ENCODE data around the gene TMEM54.

Gene TMEM54

DNA sequence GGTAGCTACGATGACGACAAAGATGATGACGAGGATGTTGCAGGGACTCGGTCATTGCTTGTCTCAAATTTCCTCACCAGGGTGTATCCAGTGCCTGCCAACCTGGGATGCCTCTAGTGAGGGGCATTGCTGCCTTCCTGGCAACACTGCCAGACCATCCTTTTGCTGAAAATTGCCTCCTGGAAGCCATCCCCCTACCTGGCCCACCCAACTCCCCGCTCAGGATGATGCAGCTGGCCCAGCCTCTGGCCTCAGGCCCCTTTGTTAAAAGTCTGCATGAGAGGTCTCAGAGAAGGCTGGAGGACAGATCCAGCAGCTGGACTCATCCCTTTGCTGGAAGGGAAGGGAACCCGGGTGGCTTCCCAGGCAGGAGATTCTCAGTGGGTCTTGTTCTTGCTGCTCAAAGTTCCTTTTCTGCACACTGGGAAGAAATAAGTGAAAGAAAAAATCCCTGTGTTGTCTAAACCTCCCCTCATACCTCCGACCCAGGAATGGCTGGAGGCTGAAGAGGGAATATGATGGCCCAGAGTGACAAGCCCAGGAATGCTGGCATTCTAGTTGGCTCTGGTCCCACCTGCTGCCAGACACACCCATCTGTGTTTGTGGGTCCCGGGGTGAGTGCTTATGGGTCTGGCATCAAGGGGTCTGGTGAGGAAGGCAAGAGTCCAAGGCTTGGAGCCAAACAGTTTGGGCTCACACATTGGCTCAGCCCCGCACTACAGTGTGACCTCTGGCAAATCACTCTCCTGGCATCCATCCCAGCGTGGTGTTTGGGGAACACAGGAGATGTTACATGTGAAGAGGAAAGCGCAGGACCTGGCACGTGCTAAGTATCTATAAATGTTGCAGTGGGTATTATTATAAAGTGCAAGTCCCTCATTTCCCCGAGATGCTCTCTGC lies 23.7 kb downstream of the TMEM54 start:
- DNase-seq, result no peak

DNA sequence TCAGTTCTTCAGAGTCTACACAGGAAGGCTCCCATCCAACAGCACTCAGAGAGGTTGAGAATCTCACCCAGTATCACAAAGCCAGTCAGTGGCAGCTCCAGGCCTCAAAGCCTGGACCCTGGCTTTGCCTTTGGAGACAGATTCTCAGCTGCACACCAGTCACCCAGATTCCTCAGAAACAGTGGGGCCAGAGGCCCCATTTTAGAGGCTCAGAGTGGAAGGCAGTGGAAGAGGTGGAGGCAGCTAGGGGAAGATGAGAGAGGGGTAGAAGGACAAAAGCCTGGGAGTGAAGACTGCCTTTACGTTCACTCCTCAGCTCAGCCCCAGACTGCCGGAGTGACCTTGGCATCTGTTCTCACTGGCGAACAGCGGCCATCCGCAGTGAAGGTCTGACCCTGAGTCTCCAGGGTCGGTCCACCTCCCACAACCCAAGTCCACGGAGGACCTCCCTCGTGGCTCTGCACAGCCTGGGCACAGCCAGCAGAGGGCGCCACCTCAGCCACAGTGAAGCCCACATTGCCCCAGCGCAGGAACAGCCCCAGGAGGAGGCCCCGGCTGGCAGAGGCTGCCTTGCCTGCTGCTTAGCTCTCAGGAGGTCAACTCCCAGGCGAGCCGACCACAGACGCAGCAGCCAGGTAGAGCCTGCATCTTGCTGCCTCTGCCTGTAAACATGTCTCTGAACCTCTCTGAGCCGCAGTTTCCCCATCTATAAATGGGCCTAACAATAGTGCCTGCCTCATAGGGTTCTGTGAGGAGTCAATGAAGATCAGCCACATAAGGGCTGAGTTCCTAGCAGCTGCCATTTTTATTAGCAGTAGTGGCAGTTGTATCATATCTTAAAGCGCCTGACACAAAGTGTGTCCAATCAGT lies 24.6 kb downstream of the TMEM54 start:
- peak; percentile 46 to 56 for DNase-seq

DNA sequence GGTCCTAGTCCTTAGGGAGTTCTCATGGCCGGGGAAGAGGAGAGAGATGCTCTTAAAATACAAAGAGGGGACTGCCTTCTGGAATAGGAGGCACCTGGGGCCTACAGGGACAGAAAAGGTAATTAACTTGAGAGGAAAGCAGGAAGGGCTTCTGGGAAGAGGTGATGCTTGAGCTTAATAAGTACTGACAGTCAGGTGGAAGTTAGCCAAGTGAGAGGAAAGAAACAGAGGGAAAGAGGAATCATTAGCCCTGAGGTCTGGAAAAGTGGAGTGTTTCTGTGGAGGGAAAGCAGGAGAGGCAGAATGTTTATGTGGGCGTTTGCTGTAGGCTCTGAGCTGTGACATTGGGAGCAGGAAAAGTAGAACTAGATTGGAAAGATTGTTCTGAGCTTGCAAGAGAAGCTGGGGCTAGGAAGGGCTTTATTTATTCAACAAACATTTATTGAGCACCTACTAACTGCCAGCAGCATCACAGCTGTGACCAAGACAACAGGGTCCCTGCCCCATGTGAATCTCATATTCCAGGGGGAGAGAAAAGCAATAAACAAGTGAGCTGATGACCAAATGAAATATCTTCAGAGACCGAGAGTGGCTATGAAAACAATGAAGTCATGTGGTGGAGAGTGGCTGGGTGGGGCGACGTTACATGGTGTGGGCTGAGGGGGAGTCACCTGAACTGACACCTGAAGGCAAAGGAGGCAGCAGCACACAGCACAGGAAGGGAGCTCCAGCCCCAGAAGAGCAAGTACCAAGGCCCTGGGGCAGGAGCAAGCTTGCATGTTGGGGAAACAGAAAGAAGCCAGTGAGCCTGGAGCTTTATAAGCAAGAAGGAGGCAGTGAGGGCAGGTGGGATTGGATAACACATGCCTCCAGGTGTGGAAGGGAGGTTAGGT lies 26.1 kb downstream of the TMEM54 start:
- DNase-seq, result no peak

DNA sequence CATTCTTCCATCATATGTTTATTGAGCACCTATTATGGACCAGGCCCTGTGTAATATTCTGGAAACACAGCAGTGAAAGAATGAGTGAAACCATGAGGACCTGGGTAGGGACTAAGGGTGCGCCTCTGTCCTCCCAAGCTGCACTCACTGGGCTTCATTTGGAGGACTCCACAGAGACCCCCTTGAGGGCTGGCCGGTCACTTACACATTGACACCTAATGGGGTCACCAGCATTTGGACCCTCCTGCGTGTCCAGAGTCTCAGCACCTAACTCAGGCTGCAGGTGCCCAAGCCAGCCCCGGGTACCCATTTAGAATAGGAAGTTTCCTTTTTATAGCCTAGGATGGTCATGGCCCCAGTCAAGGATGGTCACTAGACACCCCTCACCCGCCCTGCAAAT lies 27.7 kb downstream of the TMEM54 start:
- no peak for DNase-seq

DNA sequence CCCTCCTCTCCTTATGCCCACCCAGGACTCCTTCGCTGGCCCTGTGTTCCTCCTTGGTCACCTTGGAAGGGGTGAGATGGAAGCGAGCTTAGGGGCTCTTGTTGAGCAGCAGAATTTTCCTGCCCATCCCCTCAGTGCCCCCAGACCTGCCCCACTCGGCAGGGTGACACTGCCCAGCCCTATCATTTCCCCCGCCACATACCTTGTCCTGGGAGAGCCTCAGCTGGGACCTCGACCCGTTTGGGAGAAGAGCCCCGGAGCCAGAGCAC lies 29.1 kb downstream of the TMEM54 start:
- DNase-seq, result no peak

DNA sequence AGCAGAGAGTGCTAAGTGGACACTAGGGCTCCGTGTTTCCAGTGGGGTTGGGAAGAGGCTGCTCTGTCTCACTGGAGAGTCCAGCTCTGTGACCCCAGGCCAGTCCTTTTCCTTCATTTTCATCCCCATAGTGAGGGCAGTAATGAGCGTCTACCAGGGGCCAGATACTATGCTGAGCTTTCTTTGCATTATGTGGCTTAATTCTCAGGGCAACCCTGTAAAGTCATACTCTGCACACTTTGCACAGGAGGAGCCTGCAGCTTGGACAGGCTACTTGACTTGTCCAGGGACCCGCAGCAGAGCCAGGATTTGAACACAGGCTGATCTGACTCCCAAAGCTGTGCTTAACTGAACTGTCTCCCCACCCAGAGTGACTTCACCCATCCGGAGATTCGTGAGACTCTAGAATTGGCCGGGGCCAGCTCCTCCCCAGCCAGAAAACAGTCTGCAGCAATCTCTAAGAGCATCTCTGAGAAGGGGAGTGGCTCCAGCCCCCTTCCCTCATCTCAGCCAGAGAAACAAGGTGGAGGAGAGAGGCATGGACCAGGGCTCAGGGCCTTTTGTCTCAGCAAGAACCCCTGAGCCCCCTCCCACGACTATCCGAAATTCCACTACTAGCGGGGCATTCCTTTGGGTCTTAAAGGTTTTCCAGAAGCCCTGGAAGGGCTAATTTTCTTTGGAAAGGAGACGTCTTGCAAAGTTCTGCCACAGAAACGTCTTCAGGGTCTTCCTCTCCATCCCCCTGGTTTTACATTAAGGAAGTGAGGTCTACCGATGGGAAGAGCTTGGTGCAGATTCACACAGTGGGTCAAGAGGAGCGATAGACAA lies 29.6 kb downstream of the TMEM54 start:
- DNase-seq, result no peak

DNA sequence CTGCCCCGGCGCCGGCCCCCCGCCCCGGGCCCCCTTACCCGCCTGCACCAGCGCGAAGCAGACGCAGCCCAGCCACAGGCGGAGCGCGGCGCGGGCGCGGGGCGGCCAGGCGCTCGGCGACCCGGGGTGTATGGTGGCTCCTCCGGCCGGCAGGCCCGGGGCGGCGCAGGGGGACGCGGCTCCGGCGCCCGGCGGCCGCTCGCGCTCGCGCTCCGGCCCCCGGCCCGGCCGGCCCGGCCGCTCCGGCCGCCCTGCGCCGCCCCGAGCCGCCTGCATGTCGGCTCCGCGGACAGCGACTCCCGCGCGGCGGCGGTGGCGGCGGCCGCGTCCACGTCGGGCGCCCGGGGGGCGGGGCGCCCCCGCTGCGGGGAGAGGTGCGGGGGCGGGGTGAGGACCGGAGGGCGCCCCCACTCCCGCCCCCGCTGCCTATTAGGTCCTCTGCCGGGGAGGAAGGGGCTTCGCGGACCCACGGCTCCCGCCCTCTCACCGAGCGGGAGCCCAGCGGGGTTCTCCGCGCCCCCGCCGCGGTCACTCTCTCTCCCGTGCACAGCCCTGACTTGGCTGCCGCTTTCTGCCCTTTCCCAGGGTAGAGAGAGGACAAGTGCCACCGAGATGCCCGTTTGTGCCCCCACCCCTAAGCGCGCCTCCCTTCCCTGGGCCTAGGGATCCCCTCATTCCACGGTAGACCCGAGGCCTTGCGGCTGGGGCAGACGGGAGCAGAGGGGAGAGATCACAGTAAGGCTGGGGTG lies 30.4 kb downstream of the TMEM54 start, which contains the start of gene FNDC5:
TSS of gene FNDC5 (minus strand) at position 298 of the 749 bp plus-strand sequence.
- no peak for DNase-seq

DNA sequence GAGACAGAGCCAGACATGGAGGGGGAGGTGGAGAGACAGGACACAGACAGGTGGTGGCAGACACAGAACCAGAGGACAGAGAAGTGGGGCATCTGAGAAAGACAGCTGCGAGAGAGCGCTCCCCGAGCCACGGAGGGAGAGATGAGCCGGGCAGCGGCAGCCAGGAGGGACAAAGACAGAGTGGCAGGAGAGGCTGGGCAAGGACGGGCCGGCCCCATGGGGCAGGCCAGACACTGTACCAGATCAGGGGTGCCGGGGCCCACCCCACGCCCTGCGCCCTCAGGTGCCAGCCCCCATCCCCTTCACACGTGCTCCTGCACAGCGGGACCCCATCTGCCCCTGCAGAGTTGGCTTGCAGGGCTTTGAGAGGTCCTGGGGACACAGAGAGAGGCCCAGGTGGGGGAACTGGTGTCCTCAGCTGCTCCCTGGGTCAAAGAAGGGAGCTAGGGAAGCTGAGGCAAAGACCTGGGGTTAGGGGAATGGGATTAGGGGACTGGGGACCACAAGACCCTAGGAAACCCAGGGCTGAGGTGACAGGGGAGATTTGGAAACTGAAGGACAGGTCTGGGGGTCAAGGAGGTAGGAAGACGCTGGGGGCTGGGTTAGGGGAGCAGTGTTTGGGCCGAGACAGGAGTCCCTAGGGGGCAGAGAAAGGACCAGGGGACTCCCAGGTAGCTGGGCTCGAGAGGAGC lies 31.1 kb downstream of the TMEM54 start:
- no peak for DNase-seq

DNA sequence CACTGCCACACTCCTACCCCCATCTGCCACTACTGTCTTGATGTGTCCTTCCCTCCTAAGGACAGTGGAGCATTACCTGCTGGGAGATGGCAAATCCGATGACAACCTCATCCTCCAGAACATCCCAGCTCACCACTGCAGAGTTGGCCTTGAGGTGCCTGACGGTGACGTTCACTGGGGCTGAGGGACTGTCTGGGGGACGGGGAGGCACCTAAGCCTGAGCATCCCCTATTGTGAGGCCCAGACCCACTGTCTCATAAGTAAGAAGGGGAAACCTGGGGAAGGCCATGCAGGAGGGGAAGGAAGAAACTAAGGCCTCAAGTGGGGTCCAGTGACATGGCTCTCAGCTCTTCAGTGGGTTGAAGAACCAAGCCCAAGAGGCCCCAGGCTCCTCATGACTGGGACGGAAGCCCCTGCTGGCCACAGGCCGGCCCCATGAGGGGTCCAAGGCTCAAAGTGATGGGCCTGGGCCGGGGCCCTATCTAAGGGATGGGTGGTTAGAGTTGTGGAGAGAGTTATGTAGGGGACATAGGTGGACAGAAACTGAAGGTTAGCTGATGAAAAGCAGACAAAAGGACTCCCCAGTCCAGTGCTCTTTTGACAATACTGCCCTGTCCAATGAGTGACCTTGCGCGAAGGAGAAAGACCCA lies 32.3 kb downstream of the TMEM54 start:
- no peak for DNase-seq

DNA sequence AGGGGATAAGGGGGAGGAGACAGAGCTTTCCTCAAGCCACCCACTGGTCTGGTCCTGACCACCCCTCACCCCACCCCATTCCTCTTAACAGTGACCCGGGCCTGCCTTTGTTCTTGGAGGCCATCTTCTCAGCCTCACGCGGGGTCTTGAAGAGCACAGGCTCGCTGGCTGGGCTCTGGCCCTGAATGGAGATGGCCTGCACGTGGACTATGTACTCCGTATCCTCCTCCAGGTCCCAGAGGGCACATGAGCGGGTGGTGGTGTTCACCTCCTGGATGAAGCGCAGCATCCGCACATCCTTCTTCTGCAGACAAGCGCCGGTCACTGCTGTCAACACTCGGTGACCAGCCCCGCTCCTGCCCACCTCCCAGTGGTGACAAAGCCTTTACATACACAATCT lies 33.1 kb downstream of the TMEM54 start:
- no peak for DNase-seq

DNA sequence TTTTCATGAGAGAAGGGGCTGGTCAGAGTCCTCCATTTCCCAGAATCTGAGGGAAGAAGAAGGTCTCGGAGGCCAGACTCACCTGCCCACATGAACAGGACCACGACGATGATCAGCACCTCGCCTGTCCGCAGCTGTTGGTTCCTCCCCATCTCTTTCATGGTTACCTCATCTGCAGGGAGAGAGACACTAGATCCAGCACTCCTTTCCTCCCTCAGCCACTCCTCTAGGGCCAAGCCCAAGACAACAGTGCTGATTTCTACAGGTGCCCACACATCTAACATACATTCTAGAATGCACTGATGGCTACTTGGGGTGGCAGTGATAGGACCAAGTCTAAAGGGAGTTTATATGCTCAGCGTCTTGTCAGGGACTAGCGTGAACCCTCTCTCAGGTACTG lies 33.5 kb downstream of the TMEM54 start:
- no peak for DNase-seq

DNA sequence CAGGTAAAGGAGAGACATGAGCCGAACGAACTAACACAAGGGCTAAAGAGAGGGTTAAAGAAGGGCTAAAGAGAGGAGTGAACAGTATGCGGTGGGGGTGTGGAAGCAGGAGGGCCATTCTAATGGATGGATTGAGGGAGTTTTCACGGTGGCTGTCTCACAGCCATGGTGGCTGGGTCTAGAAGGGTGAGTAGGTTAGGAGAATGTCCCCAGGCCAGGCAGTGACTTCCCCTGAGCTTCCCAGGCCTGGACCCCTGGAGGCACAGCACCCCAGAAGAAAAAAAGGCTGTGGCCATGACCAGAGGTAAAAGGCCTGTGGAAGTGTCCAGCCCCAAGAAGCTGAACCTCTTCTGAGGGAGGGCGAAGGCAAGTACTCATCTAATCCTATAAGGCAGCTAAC lies 34.0 kb downstream of the TMEM54 start:
- DNase-seq, result no peak

DNA sequence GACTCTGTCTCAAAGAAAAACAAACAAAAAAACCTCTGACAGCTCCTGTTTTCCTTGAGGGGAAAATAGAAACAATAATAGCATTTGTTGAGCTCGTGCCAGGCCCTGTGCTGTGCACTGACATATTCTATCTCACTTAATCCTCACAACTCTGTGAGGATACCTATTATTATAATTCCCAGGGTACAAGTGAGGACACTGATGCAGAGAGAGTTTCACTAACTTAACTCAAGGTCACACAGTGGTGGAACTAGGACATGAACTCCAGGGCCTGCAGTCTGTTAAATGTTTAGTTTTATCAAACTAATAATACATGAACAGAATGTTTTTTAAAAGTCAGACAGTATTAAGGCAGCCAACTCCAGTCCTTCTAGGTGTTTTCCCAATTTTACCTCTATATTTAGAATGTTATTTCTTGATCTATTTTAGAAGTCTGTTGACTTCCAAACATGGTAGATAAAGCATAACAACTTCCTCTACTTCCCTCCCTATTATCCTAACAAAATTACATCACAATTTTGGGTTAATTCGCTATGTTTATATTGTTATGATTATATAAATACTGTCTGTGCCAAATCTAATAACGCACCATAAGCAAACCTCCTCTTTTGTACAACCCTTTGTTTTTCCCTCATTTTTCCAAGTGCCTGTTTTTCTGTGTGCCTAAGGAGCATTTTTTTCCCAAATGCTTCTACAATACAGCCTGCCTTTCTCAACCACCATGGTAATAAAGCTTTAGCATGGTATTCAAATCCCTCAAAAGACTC lies 35.4 kb downstream of the TMEM54 start:
- no peak for DNase-seq

DNA sequence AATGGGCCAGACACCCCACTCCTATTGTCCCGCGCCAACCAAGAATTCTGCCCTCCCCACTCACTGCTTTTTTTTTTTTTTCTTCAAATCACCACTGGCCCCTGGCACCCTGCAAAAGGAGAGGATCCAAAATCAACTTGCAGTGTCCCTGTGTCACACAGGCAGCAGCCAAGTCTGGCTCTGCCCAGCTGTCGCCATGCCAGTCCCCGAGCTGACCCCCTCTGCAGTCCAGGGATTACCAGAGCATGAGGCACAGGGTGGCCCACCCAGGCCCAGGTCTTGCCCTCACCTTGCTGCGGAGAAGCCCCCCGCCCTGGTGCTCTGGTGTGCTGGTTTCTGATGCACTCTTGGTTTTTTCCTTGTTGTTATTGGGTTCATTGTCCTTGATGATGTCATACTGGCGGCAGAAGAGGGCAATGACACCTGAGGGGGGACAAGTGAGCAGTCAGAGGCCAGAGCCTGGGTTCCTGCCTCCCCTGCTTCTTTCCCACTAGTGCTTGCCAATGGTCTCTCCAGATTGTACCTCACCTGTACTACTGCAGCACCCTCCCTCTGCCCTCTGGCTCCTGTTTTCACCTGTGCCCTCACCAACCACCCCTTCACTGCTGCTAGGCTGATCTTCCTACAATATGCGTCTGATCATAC lies 36.7 kb downstream of the TMEM54 start:
- no peak for DNase-seq

DNA sequence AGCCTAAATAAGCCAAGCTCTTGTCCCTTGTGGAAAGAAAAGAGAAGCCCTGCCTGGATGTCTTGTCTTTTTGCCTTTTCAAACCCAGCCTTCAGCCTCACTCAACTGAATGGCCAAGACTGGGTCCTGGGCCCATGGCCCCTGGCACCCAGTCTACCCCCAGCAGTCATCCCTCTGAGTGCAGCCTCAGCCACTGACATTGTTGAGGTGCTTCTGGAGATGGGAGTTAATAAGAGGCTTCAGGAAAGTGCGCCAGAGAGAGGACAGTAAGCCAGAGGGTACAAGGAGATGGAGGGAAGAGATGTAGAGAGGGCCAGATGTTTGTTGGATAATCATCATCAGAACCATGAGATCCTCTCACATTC lies 37.3 kb downstream of the TMEM54 start:
- no peak for DNase-seq

DNA sequence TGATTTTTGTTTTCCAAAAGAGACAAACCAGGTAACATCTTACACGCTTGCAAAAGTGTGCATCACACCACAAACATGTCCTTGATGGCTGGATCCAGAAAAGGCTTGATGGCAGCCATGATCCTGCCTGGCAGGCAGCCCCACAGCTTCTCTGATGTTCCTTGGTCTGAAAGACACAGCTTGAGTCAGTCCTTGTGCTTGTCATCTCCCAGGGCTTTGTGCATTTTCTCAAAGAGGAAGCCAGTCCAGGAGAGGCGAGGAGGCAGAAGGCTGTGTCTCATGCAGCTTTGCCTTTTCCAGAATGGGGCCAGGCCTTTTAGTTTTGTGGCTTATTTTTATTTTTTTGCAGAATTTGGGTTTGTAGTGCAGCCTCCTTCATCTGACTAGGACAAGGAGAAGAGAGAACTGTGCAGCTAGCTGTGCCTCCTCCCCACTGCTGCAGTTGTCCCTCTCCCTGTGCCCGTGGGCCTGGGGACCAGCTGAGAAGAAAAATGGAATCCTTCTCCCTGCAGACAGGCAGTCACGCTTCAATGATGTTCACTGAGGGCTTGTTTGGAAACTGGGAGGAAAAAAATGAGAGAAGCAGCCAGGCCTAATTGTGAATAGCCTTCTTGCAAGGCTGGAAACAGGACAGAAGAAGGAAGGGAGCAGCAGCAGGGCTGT lies 37.8 kb downstream of the TMEM54 start:
- no peak for DNase-seq

DNA sequence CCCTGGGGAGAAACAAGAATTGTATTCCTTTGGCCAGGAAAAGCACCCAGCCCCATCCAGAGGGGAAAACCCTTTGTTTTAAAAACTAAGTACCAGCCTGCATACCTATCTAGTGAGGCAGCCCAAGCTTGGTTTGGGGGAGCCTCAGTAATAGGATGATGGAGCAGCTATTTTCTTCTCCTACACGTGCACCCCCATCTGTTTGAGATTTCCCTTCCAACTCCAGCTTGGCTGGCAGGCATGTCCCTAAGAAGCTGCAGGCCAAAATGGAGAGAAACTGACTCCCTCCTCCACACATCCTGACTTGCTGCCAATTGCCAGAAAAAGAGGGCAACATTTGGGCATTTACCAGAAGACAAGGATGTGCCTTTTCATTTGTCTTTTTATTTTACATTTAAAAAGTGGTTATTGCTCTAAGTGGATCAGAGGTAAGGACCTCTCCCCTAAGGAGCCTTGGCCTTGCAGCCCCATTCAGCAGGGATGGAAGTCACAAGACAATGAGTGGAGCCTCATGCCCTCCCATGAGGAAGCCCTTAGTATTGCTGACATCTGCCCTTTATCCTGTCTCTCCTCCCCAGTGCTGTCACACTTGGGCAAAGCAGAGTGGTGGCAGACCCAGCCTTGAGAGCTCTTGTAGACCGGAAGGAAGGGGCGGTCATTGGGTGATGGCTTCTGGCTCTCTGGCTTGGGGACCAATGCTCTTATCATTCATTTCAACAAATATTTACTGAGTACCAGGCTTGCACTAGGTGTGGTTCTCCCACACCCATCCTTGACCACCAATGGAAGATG lies 39.1 kb downstream of the TMEM54 start:
- DNase-seq, result no peak

DNA sequence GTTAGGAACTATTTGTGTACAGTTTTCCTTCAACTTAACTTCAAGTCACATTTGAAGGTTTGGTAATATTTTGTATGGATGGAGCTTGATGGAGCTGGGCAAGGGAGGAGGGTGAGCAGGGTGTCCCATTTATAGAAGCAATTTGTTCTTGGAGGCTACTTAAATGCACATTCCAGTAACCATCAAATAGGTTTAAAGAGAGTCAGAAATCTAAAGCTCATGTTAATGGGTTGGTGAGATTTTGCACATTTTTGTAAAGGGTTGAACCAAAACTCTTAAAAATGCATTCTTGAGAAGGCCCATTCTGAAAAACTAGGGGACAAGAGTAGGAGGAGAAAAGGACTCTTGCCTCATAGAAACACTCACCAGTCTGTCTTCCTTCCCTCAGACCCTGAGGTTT lies 40.6 kb downstream of the TMEM54 start:
- DNase-seq, result no peak
